K562 (cell line): ENCODE measurements around the gene NUAK1. TPM values are rescaled to one million over a fixed set of nuclear protein-coding genes. Genes with fewer than 3 reads are reported as not detected.

Experiments
- ATAC-seq: fragments of 200-7000 bp; cut with Tn5 transposase; 3 replicates; pipeline ENCODE4 v1.9.1; 2020; ENCODE audit warnings: moderate library complexity
- BruUV-seq: library from RNA; stranded (reverse); fragments of 400-500 nt; replicated peaks from 2 replicates; lab custom pipeline; 2021; lab: Mats Ljungman, UMichigan
- CTCF ChIA-PET: fragments of 300-600 bp; formaldehyde crosslinking; extraction: SDS; loops from one replicate; lab custom pipeline; 2021; ENCODE audit warnings: low intra/inter-chr PET ratio; lab: Yijun Ruan, JAX
- POLR2A ChIA-PET: fragments of 300-600, 350-650 bp; sonication (Branson Sonifier 250); formaldehyde crosslinking; extraction: SDS; loops from one replicate; lab custom pipeline; 2021; ENCODE audit warnings: antibody characterized with exemption, inconsistent platforms; lab: Yijun Ruan, JAX
- DNase-seq, 4 experiments: peaks; one replicate each; pipeline versions ENCODE4 v3.0.0 to v3.0.0-alpha.2; 2011 to 2018; ENCODE audit warnings: low spot score in 3 of 4, mixed read lengths in 3 of 4; ENCODE audit errors: extremely low read depth in 1 of 4
- FAIRE-seq: peaks from 2 replicates; lab custom pipeline; 2011; peaks lifted over from hg19 to GRCh38; lab: Jason Lieb, UNC
- H2AFZ ChIP-seq: 2 replicates; pipeline ENCODE4 v1.6.0; 2011; ENCODE audit warnings: low read depth, low read length, control low read depth, inconsistent platforms
- H3K27ac ChIP-seq: fragments of 200-600 bp; 3 replicates; pipeline ENCODE4 v1.8.0; 2011; ENCODE audit warnings: low read depth, mild to moderate bottlenecking, control low read depth, inconsistent platforms, low read length, moderate library complexity, mixed read lengths; ENCODE audit errors: extremely low read depth
- H3K27me3 ChIP-seq, 2 experiments: fragments of 300-600 bp in 1 of 2; 2 replicates in 1 of 2; 3 replicates in 1 of 2; pipeline versions ENCODE4 v1.6.0 to v1.8.0; 2011; ENCODE audit warnings: inconsistent platforms in 2 of 2, low read length in 2 of 2, mild to moderate bottlenecking in 1 of 2, mixed read lengths in 1 of 2, moderate library complexity in 1 of 2; ENCODE audit not compliant: control insufficient read depth in 2 of 2, insufficient read depth in 2 of 2
- H3K36me3 ChIP-seq: fragments of 300-600 bp; 3 replicates; pipeline ENCODE4 v1.8.0; 2011; ENCODE audit warnings: mild to moderate bottlenecking, low read length, inconsistent platforms; ENCODE audit not compliant: control insufficient read depth, insufficient read depth
- H3K4me1 ChIP-seq, 2 experiments: fragments of 200-600 bp in 1 of 2; replicated peaks in 1 of 2; 2 replicates in 1 of 2; 3 replicates in 1 of 2; pipeline versions ENCODE4 v1.5.1 to v1.8.0; 2011; ENCODE audit warnings: inconsistent platforms in 2 of 2, low read length in 2 of 2, mild to moderate bottlenecking in 1 of 2, mixed read lengths in 1 of 2, moderate library complexity in 1 of 2; ENCODE audit not compliant: control insufficient read depth in 2 of 2, insufficient read depth in 2 of 2
- H3K4me2 ChIP-seq: 2 replicates; pipeline ENCODE4 v1.6.1; 2011; ENCODE audit warnings: low read length, control low read depth, inconsistent platforms, mixed read lengths; ENCODE audit not compliant: insufficient read depth
- H3K4me3 ChIP-seq: fragments of 200-600 bp; sonication (generic), shearing (Covaris generic); 2 replicates; pipeline ENCODE4 v1.5.1; 2016; ENCODE audit warnings: control low read depth, inconsistent platforms
- H3K79me2 ChIP-seq: fragments of 200-600 bp; 3 replicates; pipeline ENCODE4 v1.8.0; 2011; ENCODE audit warnings: low read length, inconsistent platforms; ENCODE audit not compliant: control insufficient read depth, insufficient read depth
- H3K9ac ChIP-seq, 2 experiments: 2 replicates each; pipeline versions ENCODE4 v1.6.0 to v1.6.1; 2011; ENCODE audit warnings: low read depth in 2 of 2, low read length in 2 of 2, control low read depth in 1 of 2, inconsistent platforms in 1 of 2, mild to moderate bottlenecking in 1 of 2, mixed read lengths in 1 of 2; ENCODE audit not compliant: insufficient read depth in 1 of 2
- H3K9me1 ChIP-seq: one replicate; pipeline ENCODE4 v1.6.0; 2011; ENCODE audit warnings: inconsistent platforms, mild to moderate bottlenecking, low read length, moderate library complexity; ENCODE audit not compliant: control insufficient read depth, insufficient read depth
- H3K9me3 ChIP-seq: replicated peaks from 2 replicates; pipeline ENCODE4 v1.5.1; 2011; ENCODE audit warnings: low read depth, low read length, inconsistent platforms; ENCODE audit not compliant: control insufficient read depth, insufficient read depth
- H4K20me1 ChIP-seq: replicated peaks from 2 replicates; pipeline ENCODE4 v1.6.1; 2011; ENCODE audit warnings: low read length, inconsistent platforms, mixed read lengths; ENCODE audit not compliant: control insufficient read depth, insufficient read depth
- ARID4B ChIP-seq: sonication (generic); formaldehyde crosslinking; IDR thresholded peaks from 2 replicates; pipeline ENCODE4 v1.8.0; 2022; ENCODE audit warnings: mild to moderate bottlenecking, missing genetic modification reagents
- CBFA2T2 ChIP-seq: fragments of 450-650 bp; conservative IDR thresholded peaks from 2 replicates; pipeline ENCODE4 v1.6.1; 2017; ENCODE audit warnings: mild to moderate bottlenecking
- DEAF1 ChIP-seq: fragments of 450-650 bp; formaldehyde crosslinking; IDR thresholded peaks from 2 replicates; pipeline ENCODE4 v1.4.0; 2020; ENCODE audit warnings: mild to moderate bottlenecking, moderate library complexity
- DNMT1 ChIP-seq: fragments of 450-650 bp; IDR thresholded peaks from 2 replicates; pipeline ENCODE4 v1.6.1; 2016; ENCODE audit warnings: antibody characterized with exemption, mild to moderate bottlenecking
- EHMT2 ChIP-seq: fragments of 450-650 bp; IDR thresholded peaks from 2 replicates; pipeline ENCODE4 v1.6.1; 2018; ENCODE audit warnings: antibody characterized with exemption
- HEY1 ChIP-seq: fragments of 250-450 bp; sonication (Bioruptor Pico); IDR thresholded peaks from 2 replicates; pipeline ENCODE4 v1.5.0; 2020; ENCODE audit warnings: mild to moderate bottlenecking, moderate library complexity, borderline replicate concordance
- POLR3G ChIP-seq: IDR thresholded peaks from 2 replicates; pipeline ENCODE4 v1.6.1; 2011; ENCODE audit not compliant: insufficient read length, insufficient replicate concordance; ENCODE audit errors: extremely low read depth
- SREBF2 ChIP-seq: sonication (generic); formaldehyde crosslinking; IDR thresholded peaks from 2 replicates; pipeline ENCODE4 v1.4.0; 2020; ENCODE audit warnings: mild to moderate bottlenecking, missing genetic modification reagents
- ZNF133 ChIP-seq: fragments of 250-450 bp; sonication (Bioruptor Pico); IDR thresholded peaks from 2 replicates; pipeline ENCODE4 v1.4.0; 2020; ENCODE audit warnings: mild to moderate bottlenecking
- WGBS: fragments of 100-300 bp; shearing (Covaris generic); methylation state at CpG from one replicate; pipeline ENCODE4 v1.1.6; 2016; ENCODE audit warnings: low coverage, mixed read lengths; ENCODE audit not compliant: insufficient coverage; ENCODE audit errors: missing lambda C conversion rate; 5-methylcytosine and 5-hydroxymethylcytosine counted together
- in situ Hi-C: fragments of 300-500 bp; cut with MboI; formaldehyde crosslinking; loops from 4 replicates; pipeline ENCODE4 v1.15.0; 2018; ENCODE audit warnings: inconsistent platforms, mixed read lengths
- intact Hi-C: fragments of 100-400 bp; cut with micrococcal nuclease; formaldehyde crosslinking; loops from 2 replicates; pipeline ENCODE4 v1.14.2; 2022
- polyA plus RNA-seq, 8 experiments: library from polyadenylated mRNA; depleted of rRNA in 4 of 8; stranded (reverse) in 5 of 8; unstranded in 3 of 8; fragments of >200 nt; fragmentation: Nextera tagmentation in 2 of 8; fragmentation: Illumina TruSeq in 1 of 8; extraction: Ambion mirVana in 2 of 8; extraction: Trizol in 1 of 8; gene quantifications; 2 replicates each; pipeline versions ENCODE4 v1.2.1 to v1.2.3, GENCODE V29; 2011 to 2014; ENCODE audit warnings: inconsistent platforms in 1 of 8, missing spikeins in 1 of 8
- total RNA-seq, 7 experiments: library from RNA; depleted of rRNA in 6 of 7; stranded (reverse); fragments of >200 nt in 6 of 7; fragmentation: Illumina TruSeq in 2 of 7; extraction: Trizol in 2 of 7; gene quantifications; 2 replicates each; pipeline versions ENCODE4 v1.2.1 to v1.2.3, GENCODE V29; 2011 to 2021; ENCODE audit warnings: low replicate concordance in 1 of 7

The NUAK1 gene
- total and polyA plus RNA-seq, 9 of the 15 experiments (the other 6 are each of a cell fraction or from before 2014, with no cell fraction given): 0.02 TPM; not detected in 8

- no peak for TF ChIP-seq SREBF2
- no peak for TF ChIP-seq EHMT2
- no peak for TF ChIP-seq DNMT1
- no peak for TF ChIP-seq POLR3G
- no peak for TF ChIP-seq ARID4B
- no peak for TF ChIP-seq DEAF1 (CRISPR knock-in tag)
- no peak for TF ChIP-seq CBFA2T2
- TF ChIP-seq ZNF133 (CRISPR knock-in tag): no peak
- no peak for TF ChIP-seq HEY1 (CRISPR knock-in tag)
- Histone ChIP-seq H3K9ac (no peak overlapping the region), H3K4me1 (no peaks in the 10 kb centered on the region), H3K27ac (no peak overlapping the region), H3K36me3 (no peaks in the 10 kb centered on the region), H3K4me3 (no peak overlapping the region), H4K20me1 (no peaks in the 10 kb centered on the region), H3K27me3 (peaks cover 3 to 11% of the 10 kb centered on the region in 2 experiments; a peak in 3 of 5 replicates), H3K9me3 (no peaks in the 10 kb centered on the region), H3K9me1 (no peaks in the 10 kb centered on the region), H2AFZ (no peak overlapping the region), H3K79me2 (no peaks in the 10 kb centered on the region), H3K4me2 (no peak overlapping the region)
- no peak for DNase-seq
- BruUV-seq: no TSS peak
- intact Hi-C loops (no loop called here), in situ Hi-C loops (no loop called here)
- CTCF ChIA-PET: no interaction called here
- no peak for FAIRE-seq
- no peak for ATAC-seq
- POLR2A ChIA-PET: interaction anchor here (1.6 kb wide), 1 partner anchor 11 kb away, joined by 4 read pairs; no protein-coding TSS in a partner anchor
- 1% methylated on average over 4 of the region's 4 CpGs for WGBS
Measured at GRCh38 chr12:106046301-106046846, 92.4 kb downstream of the NUAK1 start.
